Coronary artery (tissue), 2 donors: ENCODE results near the gene BICRA.

ENCODE experiments used
- DNase-seq: peaks from one replicate; pipeline ENCODE4 v3.0.0-alpha.2; 2017; ENCODE audit warnings: low spot score
- H3K27ac ChIP-seq, 2 donors: fragments of 200-600 bp; sonication (generic); one replicate each; pipeline ENCODE4 v1.5.1; 2016 to 2019
- H3K4me3 ChIP-seq: fragments of 200-600 bp; sonication (generic); 2 replicates; pipeline ENCODE4 v1.5.1; 2016; ENCODE audit warnings: mild to moderate bottlenecking, moderate library complexity
- CTCF ChIP-seq: fragments of 200-600 bp; sonication (generic); IDR thresholded peaks from one replicate; pipeline ENCODE4 v1.5.1; 2019; ENCODE audit warnings: antibody characterized with exemption

Gene BICRA

GRCh38 chr19:47643281-47643680 is 34.3 kb downstream of the BICRA start:
- no peak overlapping the region for H3K4me3 ChIP-seq
- no peak overlapping the region for H3K27ac ChIP-seq
- TF ChIP-seq CTCF, result no peak
- DNase-seq, result no peak

- no peak overlapping the region for H3K4me3 ChIP-seq
- TF ChIP-seq CTCF, result no peak
- H3K27ac ChIP-seq, result no peak overlapping the region
- no peak for DNase-seq
Measured at GRCh38 chr19:47644199-47644598, 35.3 kb downstream of the BICRA start.

GRCh38 chr19:47644743-47645482 is 36.0 kb downstream of the BICRA start:
- H3K27ac ChIP-seq, result no peak overlapping the region
- no peak for DNase-seq

GRCh38 chr19:47646924-47647323 is 38.0 kb downstream of the BICRA start:
- H3K27ac ChIP-seq, result no peak overlapping the region
- no peak overlapping the region for H3K4me3 ChIP-seq
- no peak for DNase-seq
- TF ChIP-seq CTCF, result no peak

More at GRCh38 chr19:47644743-47645482, 36.0 kb downstream of the BICRA start:
- TF ChIP-seq CTCF, result no peak
- H3K4me3 ChIP-seq, result no peak overlapping the region

- Histone ChIP-seq H3K27ac (no peak overlapping the region), H3K4me3 (no peak overlapping the region)
- TF ChIP-seq CTCF, result no peak
- no peak for DNase-seq
Measured at GRCh38 chr19:47649588-47649987, 40.7 kb downstream of the BICRA start.

- TF ChIP-seq CTCF, result no peak
- Histone ChIP-seq H3K27ac (no peak overlapping the region), H3K4me3 (no peak overlapping the region)
- no peak for DNase-seq
Measured at GRCh38 chr19:47650700-47651099, 41.8 kb downstream of the BICRA start.

GRCh38 chr19:47651132-47651531 is 42.2 kb downstream of the BICRA start:
- DNase-seq, result no peak
- H3K4me3 ChIP-seq, result no peak overlapping the region
- no peak overlapping the region for H3K27ac ChIP-seq
- no peak for TF ChIP-seq CTCF
